GM19025 (cell line): ENCODE data around the gene JADE2.

Experiments used
- ATAC-seq: cut with Tn5 transposase; IDR thresholded peaks from one replicate; pipeline ENCODE4 v1.9.1; 2021; ENCODE audit warnings: mild to moderate bottlenecking, low read depth, moderate library complexity; ENCODE audit not compliant: unreplicated experiment

JADE2 gene

DNA sequence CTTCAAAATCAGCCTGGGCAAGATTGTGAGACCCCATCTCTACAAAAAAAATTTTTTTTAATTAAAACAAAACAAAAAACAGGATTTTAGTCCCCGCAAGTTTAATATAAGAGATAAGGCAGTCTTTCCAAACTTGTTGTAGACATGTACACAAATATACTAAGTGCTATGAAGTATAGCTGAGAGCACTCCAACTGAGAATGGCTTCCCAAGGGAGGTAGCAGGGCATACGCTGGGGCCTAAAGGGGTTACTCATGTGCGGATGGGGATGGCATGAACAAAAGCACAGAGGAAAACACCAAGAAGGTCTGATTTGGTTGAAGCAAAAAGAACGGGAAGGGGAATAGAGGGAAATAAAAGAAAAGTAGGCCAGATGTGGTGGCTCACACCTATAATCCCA is 86.0 kb downstream of the JADE2 start:
- ATAC-seq: no peak

DNA sequence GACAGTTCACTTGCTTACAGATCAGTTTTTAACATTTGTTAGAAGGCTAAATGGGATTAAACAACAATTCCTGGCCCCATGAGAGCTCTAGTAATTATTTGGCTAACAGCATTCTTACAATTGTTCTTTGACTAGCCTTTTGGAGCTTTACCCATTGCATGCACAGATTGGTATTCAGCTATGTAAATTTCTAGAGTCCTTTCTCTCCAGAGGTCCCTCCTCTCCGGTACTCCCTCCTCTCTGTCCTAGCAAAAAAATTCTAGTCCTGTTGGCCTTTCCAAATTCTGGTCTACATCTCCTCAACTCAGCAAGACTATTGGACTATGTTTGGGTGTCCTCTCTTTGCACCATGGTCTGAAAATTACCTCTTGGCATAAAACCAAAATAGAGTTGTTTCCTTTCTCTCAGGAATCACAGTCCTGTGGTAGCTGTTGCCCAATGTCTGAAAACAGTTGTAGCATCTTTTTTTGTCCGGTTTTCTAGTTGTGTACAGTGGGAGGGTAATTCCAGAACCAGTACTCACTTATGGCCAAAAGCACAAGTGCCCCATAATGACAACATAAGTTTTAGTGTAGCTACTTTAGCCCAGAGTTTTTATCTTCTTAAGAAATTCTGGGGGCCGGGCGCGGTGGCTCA is 89.1 kb downstream of the JADE2 start:
- ATAC-seq: no peak

DNA sequence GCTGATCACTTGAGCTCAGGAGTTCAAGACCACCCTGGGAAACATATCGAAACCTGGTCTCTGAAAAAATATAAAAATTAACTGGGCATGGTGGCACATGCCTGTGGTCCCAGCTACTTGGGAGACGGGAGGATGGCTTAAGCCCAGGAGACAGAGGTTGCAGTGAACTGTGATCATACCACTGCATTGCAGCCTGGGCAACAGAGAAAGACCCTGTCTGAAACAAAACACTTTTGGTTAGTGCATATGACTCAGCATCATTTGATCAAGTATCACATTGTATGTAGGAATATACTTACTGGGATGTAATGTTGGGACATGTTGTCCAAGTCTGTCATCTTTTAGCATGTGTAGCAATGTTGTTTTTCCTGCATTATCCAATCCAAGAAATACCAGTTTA is 95.2 kb downstream of the JADE2 start:
- ATAC-seq: no peak

DNA sequence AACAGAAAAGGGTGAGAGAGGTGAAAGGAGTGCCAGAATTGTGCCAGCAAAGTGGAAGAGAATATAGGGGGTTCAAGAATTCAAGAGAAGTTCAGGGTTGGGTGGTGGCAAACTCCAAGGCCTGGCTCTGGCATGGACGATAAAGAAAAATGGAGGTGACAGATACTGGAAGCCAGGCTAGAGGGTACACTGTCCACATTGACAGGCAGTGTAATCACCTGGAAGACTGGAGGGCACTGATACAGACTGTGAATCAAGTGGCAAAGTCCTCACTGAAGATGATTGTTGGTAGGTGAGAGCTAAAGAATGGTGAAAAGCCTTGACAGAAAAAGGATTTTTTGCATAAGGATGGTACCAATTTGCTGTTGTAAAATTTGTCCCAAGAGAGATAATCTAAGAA is 100.1 kb downstream of the JADE2 start:
- no peak for ATAC-seq

DNA sequence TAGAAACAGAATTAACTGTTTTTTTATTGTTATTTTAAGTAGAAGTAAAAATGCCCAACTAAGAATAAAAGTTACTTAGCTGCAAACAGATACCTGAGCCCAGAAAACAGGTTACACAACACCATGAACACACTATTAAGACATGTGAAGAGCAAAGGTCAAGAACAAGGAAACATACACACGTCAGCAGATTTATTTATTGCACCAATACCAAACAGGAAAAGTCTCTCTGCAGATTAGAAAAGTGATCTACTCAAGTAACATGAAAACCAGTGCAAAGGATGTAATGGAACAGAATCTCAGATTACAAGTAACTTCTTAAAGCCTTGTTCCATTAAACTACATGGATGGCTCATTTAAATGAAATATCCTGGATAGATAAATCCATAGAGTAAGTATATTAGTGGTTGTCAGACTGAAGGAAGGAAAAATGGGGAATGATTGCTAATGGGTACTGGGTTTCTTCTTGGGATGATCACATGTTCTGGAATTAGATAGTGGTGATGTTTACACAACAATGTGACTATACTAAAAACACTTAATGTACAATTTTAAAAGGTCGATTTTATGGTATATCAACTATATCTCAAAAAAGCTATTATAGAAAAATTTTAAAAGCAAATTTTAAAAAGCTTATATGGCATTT is 101.0 kb downstream of the JADE2 start:
- ATAC-seq: no peak
